Measurements from ENCODE around the gene MRTFA. TPM values are rescaled to one million over a fixed set of nuclear protein-coding genes. Genes with fewer than 3 reads are reported as not detected.

Gene MRTFA
- total RNA-seq, 1 experiment from 2014 or later: 30.7 TPM

DNA sequence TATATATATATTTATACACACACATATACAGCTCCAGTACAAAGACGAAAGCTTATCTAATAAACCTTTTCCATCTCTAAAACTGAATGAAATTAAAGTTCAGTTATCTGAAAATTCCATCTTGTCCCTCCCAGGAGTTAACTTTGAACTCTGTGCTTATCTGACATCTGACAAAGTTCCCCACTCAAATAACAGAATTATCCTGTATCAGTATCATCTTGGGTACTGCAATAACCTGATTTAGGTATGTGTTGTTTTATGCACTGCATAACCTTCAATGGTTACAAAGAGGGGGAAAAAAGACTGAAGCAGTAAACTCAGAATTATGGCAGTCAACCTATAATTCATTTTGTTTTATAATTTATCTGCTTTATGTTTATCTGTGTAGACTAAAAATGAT lies 169.5 kb downstream of the MRTFA start:
- no peak for DNase-seq
- peaks cover 18% of the 10 kb centered on the region for H3K36me3 ChIP-seq
- no peak overlapping the region for H3K4me3 ChIP-seq
- no peaks in the 10 kb centered on the region; the same call in 1 of the 2 replicates for H3K27me3 ChIP-seq
- no peaks in the 10 kb centered on the region for H3K9me3 ChIP-seq

DNA sequence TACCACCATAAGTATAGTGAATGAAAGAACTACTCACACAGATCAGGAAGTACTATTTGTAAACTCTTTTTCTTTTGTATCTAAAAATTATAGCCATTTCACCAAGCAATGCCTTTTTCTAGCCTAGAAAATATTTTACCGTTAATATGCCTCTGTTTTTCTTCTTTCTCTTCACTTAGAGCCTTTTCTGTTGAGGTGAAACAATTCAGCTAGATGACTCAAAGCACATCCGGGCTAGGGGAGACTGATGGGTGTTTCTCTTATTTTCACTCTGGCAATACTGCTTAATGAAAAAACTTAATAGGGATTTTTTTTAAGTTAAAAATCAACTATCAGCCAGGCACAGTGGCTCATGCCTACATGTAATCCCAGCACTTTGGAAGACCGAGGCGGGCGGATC lies 172.8 kb downstream of the MRTFA start:
- Histone ChIP-seq H3K4me3 (no peak overlapping the region), H3K27me3 (no peaks in the 10 kb centered on the region; the same call in 1 of the 2 replicates), H3K36me3 (peaks cover 23% of the 10 kb centered on the region), H3K9me3 (no peaks in the 10 kb centered on the region)
- DNase-seq: no peak

DNA sequence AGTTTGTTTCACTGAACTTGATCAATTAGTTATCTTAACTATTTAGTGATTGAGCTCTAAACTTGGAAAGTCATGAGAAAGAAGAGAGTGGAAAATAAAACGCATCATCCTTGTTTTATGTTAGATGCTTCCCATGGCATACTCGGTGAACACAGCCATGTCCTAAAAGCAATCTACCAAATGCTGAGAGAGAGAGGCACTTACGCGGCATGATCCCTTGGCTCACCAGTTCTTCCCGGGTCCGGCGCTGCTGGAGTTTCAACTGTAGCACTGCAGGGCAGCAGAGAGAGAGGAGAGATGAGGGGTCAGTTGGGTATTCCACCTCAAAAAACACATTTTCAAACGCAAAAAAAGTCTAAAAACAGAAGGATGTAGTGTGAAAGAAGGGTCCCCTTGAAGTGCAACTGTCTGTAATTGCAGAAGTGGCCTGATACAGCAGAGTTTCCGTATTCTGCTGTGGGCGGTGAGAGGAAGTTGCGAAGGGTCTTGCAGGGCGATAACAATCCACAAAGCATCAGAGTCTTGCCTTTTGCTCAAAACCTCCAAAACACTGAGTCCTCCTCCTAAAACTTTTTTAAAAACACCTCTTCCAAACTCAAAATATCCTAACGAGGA lies 173.4 kb downstream of the MRTFA start:
- Histone ChIP-seq H3K36me3 (peaks cover 23% of the 10 kb centered on the region), H3K9me3 (no peaks in the 10 kb centered on the region), H3K27me3 (no peaks in the 10 kb centered on the region; the same call in 1 of the 2 replicates), H3K4me3 (no peak overlapping the region)
- no peak for DNase-seq

DNA sequence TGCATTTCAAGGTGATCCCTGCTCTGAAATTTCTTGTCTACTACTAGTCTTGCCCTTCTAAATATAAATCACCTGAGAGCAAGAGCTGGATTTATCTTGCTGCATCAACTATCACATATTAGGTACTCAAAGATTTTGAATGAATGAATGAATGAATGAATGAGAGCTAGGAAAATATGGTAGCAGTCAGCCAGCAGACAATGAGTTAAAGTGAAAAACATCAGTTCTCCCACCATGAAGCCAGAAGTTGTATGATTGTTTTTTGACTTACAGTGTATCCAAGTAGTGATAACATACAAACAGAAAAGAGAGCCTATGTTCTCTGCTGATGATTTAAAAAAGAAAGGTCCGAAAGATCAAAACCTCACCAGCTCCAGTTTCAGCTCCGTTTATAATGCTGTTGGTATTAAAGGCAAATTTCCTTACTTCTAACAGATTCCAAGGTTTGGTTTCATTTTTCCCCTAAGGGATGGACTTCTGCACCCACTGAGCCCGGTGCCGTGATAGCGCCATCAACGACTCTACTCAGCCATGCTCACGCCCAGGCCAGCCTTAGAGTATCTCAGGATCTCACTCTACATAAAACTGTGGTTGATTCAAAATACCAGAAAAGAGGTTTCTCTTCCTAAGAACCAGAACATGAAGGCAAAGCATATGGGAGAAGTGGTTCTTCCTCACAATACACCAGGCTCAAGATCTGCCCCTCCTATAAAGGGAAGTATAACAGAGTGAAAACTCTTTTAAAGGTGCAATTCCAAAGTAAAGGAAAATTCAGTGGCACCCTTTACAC lies 174.1 kb downstream of the MRTFA start:
- H3K27me3 ChIP-seq: no peaks in the 10 kb centered on the region
- H3K9me3 ChIP-seq: no peaks in the 10 kb centered on the region
- H3K36me3 ChIP-seq: peaks cover 18% of the 10 kb centered on the region
- DNase-seq: no peak
- H3K4me3 ChIP-seq: no peak overlapping the region

DNA sequence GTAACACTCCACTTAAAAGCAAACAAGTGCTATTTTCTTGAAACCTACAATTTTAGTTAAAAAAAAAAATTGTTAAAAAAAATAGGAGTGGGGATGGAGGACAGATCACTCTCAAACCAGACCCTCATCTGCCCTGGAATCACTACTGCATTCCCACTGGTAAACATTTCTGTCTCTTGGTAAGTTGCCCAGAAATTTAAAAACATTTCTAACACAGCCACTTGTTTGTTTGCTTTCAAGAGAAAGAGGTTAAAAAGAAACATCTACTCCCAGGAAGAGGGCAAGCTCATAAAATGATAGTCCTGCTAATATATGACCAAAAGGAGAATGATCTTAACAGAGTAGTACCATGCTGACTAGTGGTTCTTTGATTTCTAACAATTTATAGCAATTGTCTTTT lies 182.8 kb downstream of the MRTFA start:
- DNase-seq: no peak
- H3K36me3 ChIP-seq: peaks cover 2% of the 10 kb centered on the region; the same call in 1 of the 2 replicates
- H3K9me3 ChIP-seq: no peaks in the 10 kb centered on the region
- H3K27me3 ChIP-seq: no peaks in the 10 kb centered on the region
- H3K4me3 ChIP-seq: no peak overlapping the region

DNA sequence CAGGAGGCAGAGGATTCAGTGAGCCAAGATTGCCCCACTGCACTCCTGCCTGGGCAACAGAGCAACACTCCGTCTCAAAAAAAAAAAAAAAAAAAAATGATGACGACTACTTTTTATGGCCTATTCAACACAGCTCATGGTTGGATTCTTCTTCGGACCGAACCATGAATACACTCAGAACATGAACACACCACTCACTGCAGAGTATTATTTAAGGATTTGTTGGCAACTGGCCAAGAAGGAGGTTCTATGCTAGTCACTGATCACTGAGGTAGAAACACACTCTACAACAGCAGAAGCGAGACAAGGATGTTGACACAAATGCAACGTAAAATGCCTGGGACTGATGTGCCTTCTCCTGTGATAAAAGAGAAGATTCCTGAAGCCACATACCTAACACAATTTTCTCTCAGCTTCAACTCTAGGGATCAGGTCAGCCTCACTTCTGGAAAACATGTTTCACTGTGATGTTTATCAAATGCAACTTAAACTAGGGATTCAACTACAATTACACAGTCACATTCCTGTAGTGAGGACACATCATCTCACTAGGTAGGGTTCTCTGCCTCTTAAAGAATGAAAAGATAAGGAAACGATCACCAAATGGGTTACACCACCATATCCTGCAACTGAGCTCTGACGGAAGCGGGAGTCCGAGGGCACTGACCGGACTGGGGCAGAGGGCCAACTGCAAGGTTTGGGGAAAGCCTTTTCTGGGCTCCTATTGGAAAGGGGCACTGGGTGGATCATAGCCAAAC lies 183.6 kb downstream of the MRTFA start:
- no peaks in the 10 kb centered on the region for H3K27me3 ChIP-seq
- no peak for DNase-seq
- peaks cover 2% of the 10 kb centered on the region; the same call in 1 of the 2 replicates for H3K36me3 ChIP-seq
- H3K4me3 ChIP-seq: no peak overlapping the region
- no peaks in the 10 kb centered on the region for H3K9me3 ChIP-seq

DNA sequence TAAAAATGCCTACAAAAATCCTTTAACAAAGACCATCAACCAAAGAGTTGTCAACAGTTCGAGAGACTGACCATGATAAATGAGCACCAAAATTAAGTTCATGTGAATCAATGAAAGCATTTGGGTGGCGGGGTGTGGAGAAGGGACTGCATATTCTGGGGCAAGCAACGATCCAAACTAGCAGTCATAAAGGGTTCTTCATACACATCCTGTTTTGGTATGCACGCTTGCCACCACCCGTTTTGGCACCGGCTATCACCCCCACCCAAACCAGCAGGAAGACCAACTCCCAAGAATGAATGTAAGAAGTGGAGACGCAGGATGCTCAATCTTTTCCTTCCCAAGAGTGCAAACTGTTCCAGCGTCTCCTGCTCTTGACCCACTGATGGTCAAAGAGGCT lies 185.3 kb downstream of the MRTFA start:
- no peaks in the 10 kb centered on the region for H3K9me3 ChIP-seq
- H3K4me3 ChIP-seq: no peak overlapping the region
- DNase-seq: peak; percentile 64
- no peaks in the 10 kb centered on the region for H3K27me3 ChIP-seq
- H3K36me3 ChIP-seq: peaks cover 7% of the 10 kb centered on the region

DNA sequence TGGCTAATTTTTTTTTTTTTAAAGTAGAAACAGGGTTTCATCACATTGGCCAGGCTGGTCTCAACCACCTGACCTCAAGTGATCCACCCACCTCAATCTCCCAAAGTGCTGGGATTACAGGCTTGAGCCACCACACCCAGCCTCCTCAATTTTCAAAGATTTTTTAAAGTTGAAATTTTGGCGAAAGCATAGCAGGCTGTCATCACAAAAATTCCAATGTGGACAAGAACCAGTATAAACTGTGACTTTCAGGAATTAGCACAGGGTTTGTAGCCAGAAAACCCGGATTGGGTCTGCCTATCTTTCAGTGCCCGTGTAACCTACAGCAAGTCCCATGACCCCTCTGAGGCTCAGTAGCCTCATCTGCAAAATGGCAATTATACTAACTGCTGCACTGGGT lies 185.9 kb downstream of the MRTFA start:
- H3K4me3 ChIP-seq: no peak overlapping the region
- peak; percentile 14 for DNase-seq
- no peaks in the 10 kb centered on the region for H3K27me3 ChIP-seq
- peaks cover 10% of the 10 kb centered on the region for H3K36me3 ChIP-seq
- H3K9me3 ChIP-seq: no peaks in the 10 kb centered on the region

DNA sequence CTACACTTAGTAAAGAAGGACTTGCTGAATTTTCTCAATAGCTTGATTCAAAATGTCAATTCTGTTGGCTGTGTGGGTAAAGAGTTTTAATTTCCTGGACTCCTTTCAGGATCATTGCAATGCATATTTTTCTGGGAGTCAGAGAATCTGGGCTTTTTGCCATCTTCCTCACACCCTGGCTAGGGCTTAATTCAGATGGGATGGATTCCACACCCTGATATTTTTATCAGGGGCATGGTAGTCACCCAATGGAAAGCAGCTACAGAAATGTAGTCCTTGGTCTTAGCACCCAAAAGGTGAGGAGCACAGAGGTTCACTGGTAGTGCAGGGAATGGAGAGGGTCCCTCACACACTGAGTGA lies 186.9 kb downstream of the MRTFA start:
- H3K4me3 ChIP-seq: no peak overlapping the region
- DNase-seq: peak; percentile 64
- H3K36me3 ChIP-seq: peaks cover 16% of the 10 kb centered on the region
- no peaks in the 10 kb centered on the region for H3K27me3 ChIP-seq
- peaks cover 6% of the 10 kb centered on the region for H3K9me3 ChIP-seq

DNA sequence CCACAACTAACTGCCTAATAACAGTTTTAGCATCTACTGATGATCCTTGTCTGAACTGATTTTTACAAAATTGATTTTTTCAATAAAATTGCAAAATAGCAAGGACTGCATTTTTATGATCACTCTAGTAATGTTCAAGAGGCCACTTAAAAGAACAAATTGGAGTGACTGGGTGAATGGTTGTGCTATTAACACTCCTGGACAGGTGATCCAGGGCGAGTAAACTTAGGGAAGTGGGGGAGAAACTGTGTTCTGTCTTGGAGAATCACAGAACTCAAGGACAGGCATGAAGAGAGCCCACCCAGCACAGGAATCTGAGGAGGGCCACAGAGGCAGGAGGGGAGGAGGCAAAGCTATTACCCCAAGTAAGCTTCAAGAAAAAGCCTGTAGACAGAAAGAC lies 190.3 kb downstream of the MRTFA start:
- Histone ChIP-seq H3K4me3 (no peak overlapping the region), H3K9me3 (peaks cover 13% of the 10 kb centered on the region), H3K27me3 (no peaks in the 10 kb centered on the region), H3K36me3 (peaks cover 27% of the 10 kb centered on the region)
- no peak for DNase-seq

DNA sequence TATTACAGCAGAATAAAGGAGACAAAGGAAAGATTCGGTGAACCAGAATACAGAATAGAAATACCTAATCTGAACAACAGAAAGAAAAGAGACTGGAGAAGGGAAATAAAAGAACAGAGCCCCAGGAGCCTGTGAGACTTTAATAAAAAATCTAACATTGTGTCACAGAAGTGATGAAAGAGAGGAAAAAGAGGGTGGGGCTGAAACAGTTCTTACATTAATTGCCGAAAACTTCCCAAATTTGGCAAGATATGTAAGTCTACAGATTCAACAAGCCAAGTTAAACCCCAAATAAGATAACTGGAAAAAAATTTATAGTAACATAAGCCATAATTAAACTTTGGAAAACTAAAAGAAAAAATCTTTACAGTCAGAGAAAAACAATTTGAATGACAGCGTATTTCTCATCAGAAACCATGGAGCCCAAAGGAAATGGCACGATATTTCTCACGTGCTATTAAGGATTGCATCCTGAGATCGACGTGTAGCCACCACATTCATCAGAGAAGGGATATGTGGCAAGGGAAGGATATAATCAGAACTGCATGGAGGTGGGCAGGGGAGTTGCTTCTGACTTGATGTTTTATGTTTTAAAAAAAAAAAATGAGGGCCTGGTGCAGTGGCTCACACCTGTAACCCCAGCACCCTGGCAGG lies 192.2 kb downstream of the MRTFA start:
- no peaks in the 10 kb centered on the region for H3K27me3 ChIP-seq
- H3K36me3 ChIP-seq: peaks cover 32% of the 10 kb centered on the region
- peaks cover 13% of the 10 kb centered on the region for H3K9me3 ChIP-seq
- no peak for DNase-seq
- H3K4me3 ChIP-seq: no peak overlapping the region

DNA sequence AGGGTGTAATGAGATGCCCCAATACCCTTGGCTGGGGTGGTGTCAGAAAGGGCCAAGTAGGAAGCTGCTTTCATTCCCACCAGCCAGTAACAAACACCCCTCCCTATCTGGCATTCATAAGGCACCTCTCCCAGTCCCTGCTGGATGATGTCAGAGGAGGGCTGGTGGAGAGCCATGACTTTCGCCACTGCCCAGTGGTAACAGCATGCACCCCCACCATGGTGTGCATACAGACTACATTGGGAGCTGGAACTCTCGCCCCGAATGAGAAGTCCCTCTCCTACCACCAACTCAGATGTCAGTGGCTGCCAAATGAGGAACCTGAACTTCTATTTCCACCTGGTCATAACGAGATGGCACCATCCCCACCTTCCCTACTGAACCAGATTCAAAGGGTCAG lies 192.8 kb downstream of the MRTFA start:
- H3K36me3 ChIP-seq: peaks cover 32% of the 10 kb centered on the region
- H3K4me3 ChIP-seq: no peak overlapping the region
- DNase-seq: no peak
- no peaks in the 10 kb centered on the region for H3K27me3 ChIP-seq
- H3K9me3 ChIP-seq: peaks cover 13% of the 10 kb centered on the region

DNA sequence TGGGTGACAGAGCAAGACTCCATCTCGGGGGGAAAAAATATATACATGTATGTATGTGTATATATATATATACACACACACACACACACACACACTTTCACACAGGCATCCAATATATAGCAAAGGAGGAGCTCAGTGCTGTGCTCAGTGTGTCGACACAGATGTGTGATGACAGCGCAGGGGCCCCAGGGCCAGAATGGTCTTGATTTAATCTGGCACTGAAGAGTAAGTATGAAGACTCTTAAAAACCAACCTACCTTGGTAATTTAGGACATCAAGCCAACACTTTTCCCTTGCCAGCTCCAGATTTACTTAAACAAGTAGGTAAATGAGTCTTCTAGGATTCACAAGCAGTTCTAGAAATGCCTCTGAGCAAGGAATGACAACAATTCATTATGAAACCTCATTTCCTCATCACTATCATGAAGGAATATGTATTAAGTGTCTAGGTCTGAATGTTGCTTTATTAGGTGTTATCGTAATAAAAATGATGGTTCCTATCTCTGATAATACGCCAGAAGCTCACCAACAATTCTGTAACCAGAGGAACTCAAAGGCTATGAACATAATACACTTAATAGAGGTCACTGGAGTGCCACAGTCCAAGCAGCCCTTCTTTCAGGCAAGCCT lies 194.6 kb downstream of the MRTFA start:
- H3K36me3 ChIP-seq: peaks cover 32% of the 10 kb centered on the region
- H3K9me3 ChIP-seq: peaks cover 13% of the 10 kb centered on the region
- H3K4me3 ChIP-seq: no peak overlapping the region
- H3K27me3 ChIP-seq: no peaks in the 10 kb centered on the region
- DNase-seq: no peak

DNA sequence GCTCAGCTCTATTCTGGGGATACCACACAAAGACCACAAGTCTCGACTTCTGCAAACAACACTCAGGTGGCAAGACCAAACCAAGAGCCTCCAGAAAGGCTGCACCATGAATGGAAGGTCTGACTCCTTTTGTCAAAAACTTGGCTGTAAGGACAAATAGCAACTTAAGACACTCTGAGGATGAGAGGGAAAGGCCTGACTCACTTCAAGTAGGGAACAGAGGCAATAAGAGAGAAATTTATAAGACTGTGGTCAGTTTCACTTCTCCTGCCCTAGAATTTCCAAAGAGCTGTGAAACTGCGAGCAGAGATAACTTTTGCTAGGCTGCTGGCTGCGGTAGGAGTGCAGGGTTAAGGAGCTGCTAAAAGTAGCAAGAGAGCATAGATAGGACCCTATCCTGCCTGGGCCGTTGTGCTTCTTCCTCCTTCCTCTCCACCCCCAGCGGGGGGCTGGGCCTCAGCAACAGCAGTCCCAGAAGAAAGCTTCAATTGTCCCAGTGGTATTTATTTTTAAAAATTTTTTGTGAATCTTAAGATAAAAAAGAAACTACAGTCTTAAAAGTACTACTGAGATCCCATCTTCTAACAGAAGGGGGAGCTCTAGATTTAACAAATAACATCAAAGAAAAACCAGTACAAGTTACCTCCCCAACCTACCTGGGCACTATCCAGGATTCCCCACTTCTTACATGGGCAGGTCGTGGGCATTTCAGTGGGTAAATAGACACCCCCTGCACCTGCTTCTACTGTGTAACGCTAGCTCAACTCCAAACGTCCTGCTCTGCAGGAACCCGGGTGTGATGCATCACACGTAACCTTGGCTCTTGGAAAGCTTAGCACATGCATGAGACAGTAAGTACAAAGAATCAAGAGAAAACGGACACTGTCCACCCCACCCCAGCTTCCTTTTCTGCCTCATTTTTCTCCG lies 199.8 kb downstream of the MRTFA start:
- no peak overlapping the region for H3K4me3 ChIP-seq
- H3K27me3 ChIP-seq: no peaks in the 10 kb centered on the region
- H3K9me3 ChIP-seq: no peaks in the 10 kb centered on the region
- DNase-seq: no peak
- H3K36me3 ChIP-seq: peaks cover 22% of the 10 kb centered on the region

DNA sequence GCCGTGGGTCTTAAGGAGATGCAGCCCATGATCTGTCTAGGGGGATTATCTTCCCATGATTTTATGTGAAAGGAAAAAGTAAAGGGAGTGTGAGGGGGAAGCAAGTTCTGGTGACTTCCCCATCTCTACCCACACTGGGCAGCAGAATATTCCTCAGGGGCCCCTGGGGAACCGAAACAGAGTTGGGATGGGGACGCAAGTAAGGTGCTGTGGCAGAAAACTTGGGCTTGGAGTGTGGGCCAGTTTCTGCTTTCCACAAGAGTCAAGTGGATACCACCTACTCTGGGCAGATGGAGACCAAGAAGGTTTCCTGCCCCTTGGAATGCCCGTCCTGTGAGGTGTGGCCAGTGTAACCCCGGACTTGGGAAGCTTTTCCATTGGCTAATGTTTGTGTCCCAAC lies 201.8 kb downstream of the MRTFA start:
- Histone ChIP-seq H3K36me3 (peaks cover 22% of the 10 kb centered on the region), H3K4me3 (no peak overlapping the region)
- no peak for DNase-seq

DNA sequence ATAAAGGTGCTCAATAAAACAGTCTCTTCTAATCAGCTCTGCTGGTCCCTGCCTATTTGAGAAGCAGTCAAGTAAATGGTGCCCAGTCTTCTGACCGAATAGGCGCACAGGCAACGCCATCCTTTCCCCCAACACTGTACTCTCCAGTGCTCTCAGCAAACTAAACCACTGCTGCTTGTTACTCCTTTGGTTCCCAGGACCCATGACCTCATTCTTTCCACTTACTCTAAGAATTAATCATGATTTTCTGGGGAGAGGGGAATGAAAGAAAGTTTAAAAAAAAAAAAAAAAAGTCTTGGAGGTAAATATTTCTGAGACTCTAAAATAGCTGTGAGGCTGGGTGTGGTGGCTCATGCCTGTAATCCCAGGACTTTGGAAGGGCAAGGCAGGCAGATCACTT lies 202.4 kb downstream of the MRTFA start:
- H3K9me3 ChIP-seq: no peaks in the 10 kb centered on the region
- no peaks in the 10 kb centered on the region for H3K27me3 ChIP-seq
- no peak overlapping the region for H3K4me3 ChIP-seq
- DNase-seq: no peak
- H3K36me3 ChIP-seq: peaks cover 29% of the 10 kb centered on the region

More for the DNA sequence above, 201.8 kb downstream of the MRTFA start:
- Histone ChIP-seq H3K9me3 (no peaks in the 10 kb centered on the region), H3K27me3 (no peaks in the 10 kb centered on the region)
